Measurements from ENCODE around the gene CYP27A1. TPM values are rescaled to one million over a fixed set of nuclear protein-coding genes. Genes with fewer than 3 reads are reported as not detected.
A peak's percentile ranks its signal among the peaks of the same experiment; 100 is the strongest.

Gene CYP27A1
- total RNA-seq, 1 donor: 25.0 TPM

DNA sequence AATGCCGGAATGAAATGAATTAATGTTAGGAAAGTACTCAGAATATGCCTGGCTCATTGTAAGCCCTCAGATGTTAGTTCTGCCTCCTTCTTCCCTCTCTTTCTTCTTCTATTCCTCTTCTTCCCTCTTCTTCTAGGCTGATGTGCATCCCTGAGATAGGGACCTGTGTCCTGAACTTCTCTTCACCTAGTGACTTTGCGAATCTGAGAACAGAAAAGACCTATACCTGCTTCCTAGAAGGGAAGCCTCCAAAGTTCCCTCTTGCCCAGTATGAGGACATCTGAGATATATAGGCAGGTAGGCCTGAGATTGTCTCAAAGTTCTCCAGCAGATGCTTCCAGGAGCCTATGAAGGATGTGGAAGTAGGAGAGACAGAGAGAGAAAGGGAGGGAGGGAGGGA lies 8.1 kb upstream of the CYP27A1 start:
- DNase-seq (ENCODE audit: insufficient read length, low spot score, missing footprints): peak; percentile 67
- TF ChIP-seq, protein P1, sequence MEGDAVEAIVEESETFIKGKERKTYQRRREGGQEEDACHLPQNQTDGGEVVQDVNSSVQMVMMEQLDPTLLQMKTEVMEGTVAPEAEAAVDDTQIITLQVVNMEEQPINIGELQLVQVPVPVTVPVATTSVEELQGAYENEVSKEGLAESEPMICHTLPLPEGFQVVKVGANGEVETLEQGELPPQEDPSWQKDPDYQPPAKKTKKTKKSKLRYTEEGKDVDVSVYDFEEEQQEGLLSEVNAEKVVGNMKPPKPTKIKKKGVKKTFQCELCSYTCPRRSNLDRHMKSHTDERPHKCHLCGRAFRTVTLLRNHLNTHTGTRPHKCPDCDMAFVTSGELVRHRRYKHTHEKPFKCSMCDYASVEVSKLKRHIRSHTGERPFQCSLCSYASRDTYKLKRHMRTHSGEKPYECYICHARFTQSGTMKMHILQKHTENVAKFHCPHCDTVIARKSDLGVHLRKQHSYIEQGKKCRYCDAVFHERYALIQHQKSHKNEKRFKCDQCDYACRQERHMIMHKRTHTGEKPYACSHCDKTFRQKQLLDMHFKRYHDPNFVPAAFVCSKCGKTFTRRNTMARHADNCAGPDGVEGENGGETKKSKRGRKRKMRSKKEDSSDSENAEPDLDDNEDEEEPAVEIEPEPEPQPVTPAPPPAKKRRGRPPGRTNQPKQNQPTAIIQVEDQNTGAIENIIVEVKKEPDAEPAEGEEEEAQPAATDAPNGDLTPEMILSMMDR (IDR thresholded peaks at IDR 0.05; ENCODE audit: extremely low read depth, low read depth, low read length): no peak

DNA sequence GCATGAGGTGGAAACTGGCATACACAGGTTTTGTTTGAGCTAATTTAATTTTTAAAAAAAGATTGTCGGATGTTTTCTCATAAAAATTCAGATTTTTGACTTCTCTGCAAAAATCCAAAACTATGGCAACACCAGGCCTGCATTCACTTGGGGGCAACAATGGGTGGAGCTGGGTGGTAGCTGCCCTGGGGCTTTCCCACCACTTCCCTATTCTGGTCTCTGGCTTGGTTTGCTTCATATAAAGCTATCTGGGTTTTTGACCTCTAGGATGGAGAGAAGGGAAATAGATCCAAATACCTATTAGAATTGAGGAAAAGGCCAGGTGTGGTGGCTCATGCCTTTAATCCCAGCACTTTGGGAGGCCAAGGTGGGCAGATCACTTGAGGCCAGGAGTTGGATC lies 5.5 kb upstream of the CYP27A1 start:
- Histone ChIP-seq H3K36me3 (ENCODE audit: insufficient read depth, low read length) (no peaks in the 10 kb centered on the region), H3K79me2 (ENCODE audit: insufficient read depth, low read length) (no peaks in the 10 kb centered on the region), H2AFZ (ENCODE audit: low read length) (no peak overlapping the region), H3K4me3 (ENCODE audit: insufficient read depth, low read length) (no peak overlapping the region), H4K20me1 (ENCODE audit: insufficient read depth, low read length) (no peaks in the 10 kb centered on the region), H3K9me3 (ENCODE audit: low read depth, low read length) (no peaks in the 10 kb centered on the region), H3K4me1 (ENCODE audit: insufficient read depth, low read length) (peaks cover 7% of the 10 kb centered on the region), H3K27ac (ENCODE audit: low read depth, low read length) (no peak overlapping the region), H3K4me2 (ENCODE audit: insufficient read depth, low read length) (no peak overlapping the region), H3K27me3 (ENCODE audit: insufficient read depth, low read length) (no peaks in the 10 kb centered on the region)
- TF ChIP-seq, protein P1 (IDR thresholded peaks at IDR 0.05; ENCODE audit: extremely low read depth, low read depth, low read length): no peak
- DNase-seq (ENCODE audit: insufficient read length, low spot score, missing footprints): no peak

More for the DNA sequence above, 8.1 kb upstream of the CYP27A1 start:
- H3K4me1 ChIP-seq (ENCODE audit: insufficient read depth, low read length): no peaks in the 10 kb centered on the region
- no peak overlapping the region for H3K4me3 ChIP-seq (ENCODE audit: insufficient read depth, low read length)
- no peaks in the 10 kb centered on the region for H3K79me2 ChIP-seq (ENCODE audit: insufficient read depth, low read length)
- no peaks in the 10 kb centered on the region for H3K9me3 ChIP-seq (ENCODE audit: low read depth, low read length)
- H3K36me3 ChIP-seq (ENCODE audit: insufficient read depth, low read length): no peaks in the 10 kb centered on the region
- H3K27me3 ChIP-seq (ENCODE audit: insufficient read depth, low read length): no peaks in the 10 kb centered on the region
- H2AFZ ChIP-seq (ENCODE audit: low read length): no peak overlapping the region
- no peak overlapping the region for H3K27ac ChIP-seq (ENCODE audit: low read depth, low read length)
- H3K4me2 ChIP-seq (ENCODE audit: insufficient read depth, low read length): no peak overlapping the region
- H4K20me1 ChIP-seq (ENCODE audit: insufficient read depth, low read length): no peaks in the 10 kb centered on the region

DNA sequence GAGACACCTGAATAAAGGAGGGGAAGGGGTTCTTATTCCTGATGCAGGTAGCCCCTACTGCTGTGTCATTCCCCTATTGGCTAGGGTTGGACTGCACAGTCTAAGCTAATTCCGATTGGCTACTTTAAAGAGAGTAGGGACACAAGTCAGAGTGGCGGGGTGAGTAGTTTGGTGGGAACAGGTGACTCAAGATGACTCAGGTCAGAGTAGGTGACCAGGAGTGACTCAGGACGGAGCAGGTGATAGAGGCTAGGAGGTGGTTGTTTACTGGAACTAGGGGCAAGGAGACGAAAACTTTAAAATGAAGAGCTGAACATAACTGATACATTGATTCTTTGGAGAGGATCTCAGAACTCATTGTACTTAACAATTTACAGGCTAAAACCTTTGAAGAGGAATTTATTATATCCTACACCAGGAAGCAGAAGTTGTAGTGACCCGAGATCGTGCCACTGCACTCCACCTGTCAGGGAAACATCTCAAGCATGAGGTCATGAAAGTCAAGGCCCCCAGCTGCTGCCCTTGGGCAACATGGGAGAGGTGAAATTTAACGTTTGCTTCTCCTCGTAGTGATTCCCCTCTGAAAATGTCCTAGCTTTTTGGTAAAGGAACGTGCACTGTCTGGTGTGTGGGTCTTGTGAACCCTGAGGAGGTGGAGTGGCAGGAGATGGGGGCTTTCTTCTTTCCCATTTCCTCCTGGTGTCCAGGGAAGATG lies 4.5 kb upstream of the CYP27A1 start:
- Histone ChIP-seq H2AFZ (ENCODE audit: low read length) (no peak overlapping the region), H3K27ac (ENCODE audit: low read depth, low read length) (no peak overlapping the region), H3K36me3 (ENCODE audit: insufficient read depth, low read length) (no peaks in the 10 kb centered on the region), H3K27me3 (ENCODE audit: insufficient read depth, low read length) (peaks cover 2% of the 10 kb centered on the region), H3K4me3 (ENCODE audit: insufficient read depth, low read length) (no peak overlapping the region), H3K4me2 (ENCODE audit: insufficient read depth, low read length) (no peak overlapping the region), H3K9me3 (ENCODE audit: low read depth, low read length) (no peaks in the 10 kb centered on the region), H3K4me1 (ENCODE audit: insufficient read depth, low read length) (peaks cover 9% of the 10 kb centered on the region), H3K79me2 (ENCODE audit: insufficient read depth, low read length) (no peaks in the 10 kb centered on the region), H4K20me1 (ENCODE audit: insufficient read depth, low read length) (no peaks in the 10 kb centered on the region)
- DNase-seq (ENCODE audit: insufficient read length, low spot score, missing footprints): no peak
- TF ChIP-seq, protein P1 (IDR thresholded peaks at IDR 0.05; ENCODE audit: extremely low read depth, low read depth, low read length): no peak

DNA sequence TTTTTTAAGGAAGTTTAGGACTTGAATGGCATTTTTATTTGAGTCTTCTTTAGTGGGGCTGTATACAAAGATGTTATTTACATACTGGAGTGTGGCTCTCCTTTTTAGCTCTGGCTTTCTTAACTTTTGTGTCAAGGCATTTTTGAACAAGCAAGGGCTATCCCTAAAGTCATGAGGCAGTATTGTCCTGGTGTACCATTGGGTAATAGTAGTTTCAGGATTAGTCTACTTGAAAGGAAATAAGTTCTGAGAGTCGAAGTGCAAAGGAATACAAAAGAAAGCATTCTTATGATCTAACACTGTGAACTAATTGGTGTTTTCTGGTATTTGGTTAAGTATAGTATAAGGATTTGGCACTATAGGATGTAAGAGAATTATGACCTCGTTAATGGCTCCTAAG lies 1.9 kb upstream of the CYP27A1 start:
- H3K27me3 ChIP-seq (ENCODE audit: insufficient read depth, low read length): peaks cover 3% of the 10 kb centered on the region
- no peak overlapping the region for H3K4me3 ChIP-seq (ENCODE audit: insufficient read depth, low read length)
- H2AFZ ChIP-seq (ENCODE audit: low read length): no peak overlapping the region
- peaks cover 10% of the 10 kb centered on the region for H3K4me1 ChIP-seq (ENCODE audit: insufficient read depth, low read length)
- DNase-seq (ENCODE audit: insufficient read length, low spot score, missing footprints): peak; percentile 31
- no peaks in the 10 kb centered on the region for H3K36me3 ChIP-seq (ENCODE audit: insufficient read depth, low read length)
- no peaks in the 10 kb centered on the region for H3K9me3 ChIP-seq (ENCODE audit: low read depth, low read length)
- H4K20me1 ChIP-seq (ENCODE audit: insufficient read depth, low read length): no peaks in the 10 kb centered on the region
- H3K79me2 ChIP-seq (ENCODE audit: insufficient read depth, low read length): no peaks in the 10 kb centered on the region
- no peak overlapping the region for H3K27ac ChIP-seq (ENCODE audit: low read depth, low read length)
- no peak overlapping the region for H3K4me2 ChIP-seq (ENCODE audit: insufficient read depth, low read length)
- TF ChIP-seq, protein P1 (IDR thresholded peaks at IDR 0.05; ENCODE audit: extremely low read depth, low read depth, low read length): no peak

Measured in osteoblast (primary cell).